Adipocyte (in vitro differentiated cells): Measurements from ENCODE around the gene TNNI3.
"Not testable (repeated sequence)": the region's sequence is repeated elsewhere in the genome, so short reads cannot be mapped to it uniquely, and the experiment has no call there.

ENCODE experiments used
- DNase-seq: peaks from one replicate; pipeline ENCODE4 v3.0.0-alpha.2; 2015; ENCODE audit warnings: low read depth
- H3K27me3 ChIP-seq: replicated peaks from 2 replicates; pipeline ENCODE4 v1.7.0; 2013; ENCODE audit warnings: mild to moderate bottlenecking, low read length, moderate library complexity; ENCODE audit not compliant: control insufficient read depth, insufficient read depth
- H3K36me3 ChIP-seq: 2 replicates; pipeline ENCODE4 v1.7.0; 2013; ENCODE audit warnings: low read length, mild to moderate bottlenecking, moderate library complexity; ENCODE audit not compliant: control insufficient read depth, insufficient read depth, severe bottlenecking
- H3K4me1 ChIP-seq: 2 replicates; pipeline ENCODE4 v1.7.0; 2013; ENCODE audit warnings: mild to moderate bottlenecking, low read length, moderate library complexity; ENCODE audit not compliant: control insufficient read depth, insufficient read depth
- H3K4me3 ChIP-seq: 2 replicates; pipeline ENCODE4 v1.7.0; 2013; ENCODE audit warnings: mild to moderate bottlenecking, low read length, moderate library complexity
- H3K9ac ChIP-seq: 2 replicates; pipeline ENCODE4 v1.7.0; 2013; ENCODE audit warnings: mild to moderate bottlenecking, low read length, moderate library complexity
- H3K9me3 ChIP-seq: 2 replicates; pipeline ENCODE4 v1.7.0; 2013; ENCODE audit warnings: mild to moderate bottlenecking, low read length, moderate library complexity; ENCODE audit not compliant: control insufficient read depth

Gene TNNI3

DNA sequence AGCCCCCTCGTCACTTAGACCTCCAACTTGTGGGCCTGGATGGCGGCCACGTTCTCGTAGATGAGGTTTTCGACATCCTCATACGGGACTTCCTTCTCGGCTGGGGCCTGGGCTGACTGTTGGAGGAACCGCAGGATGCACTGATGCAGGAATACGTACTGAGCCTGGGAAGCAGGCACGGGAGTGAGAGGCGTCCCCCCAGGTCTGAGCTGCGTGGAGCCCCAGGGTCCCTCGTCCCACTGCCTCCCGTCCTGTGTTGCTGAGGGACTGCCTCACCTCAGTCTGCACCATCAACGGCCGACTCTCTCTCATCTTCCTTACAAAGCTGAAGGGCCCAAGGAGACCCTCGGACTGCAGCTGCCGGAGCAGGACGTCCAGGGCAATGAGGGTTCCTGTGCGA lies 24.2 kb upstream of the TNNI3 start:
- Histone ChIP-seq H3K27me3 (peaks cover 2% of the 10 kb centered on the region), H3K4me1 (peaks cover 9% of the 10 kb centered on the region)

DNA sequence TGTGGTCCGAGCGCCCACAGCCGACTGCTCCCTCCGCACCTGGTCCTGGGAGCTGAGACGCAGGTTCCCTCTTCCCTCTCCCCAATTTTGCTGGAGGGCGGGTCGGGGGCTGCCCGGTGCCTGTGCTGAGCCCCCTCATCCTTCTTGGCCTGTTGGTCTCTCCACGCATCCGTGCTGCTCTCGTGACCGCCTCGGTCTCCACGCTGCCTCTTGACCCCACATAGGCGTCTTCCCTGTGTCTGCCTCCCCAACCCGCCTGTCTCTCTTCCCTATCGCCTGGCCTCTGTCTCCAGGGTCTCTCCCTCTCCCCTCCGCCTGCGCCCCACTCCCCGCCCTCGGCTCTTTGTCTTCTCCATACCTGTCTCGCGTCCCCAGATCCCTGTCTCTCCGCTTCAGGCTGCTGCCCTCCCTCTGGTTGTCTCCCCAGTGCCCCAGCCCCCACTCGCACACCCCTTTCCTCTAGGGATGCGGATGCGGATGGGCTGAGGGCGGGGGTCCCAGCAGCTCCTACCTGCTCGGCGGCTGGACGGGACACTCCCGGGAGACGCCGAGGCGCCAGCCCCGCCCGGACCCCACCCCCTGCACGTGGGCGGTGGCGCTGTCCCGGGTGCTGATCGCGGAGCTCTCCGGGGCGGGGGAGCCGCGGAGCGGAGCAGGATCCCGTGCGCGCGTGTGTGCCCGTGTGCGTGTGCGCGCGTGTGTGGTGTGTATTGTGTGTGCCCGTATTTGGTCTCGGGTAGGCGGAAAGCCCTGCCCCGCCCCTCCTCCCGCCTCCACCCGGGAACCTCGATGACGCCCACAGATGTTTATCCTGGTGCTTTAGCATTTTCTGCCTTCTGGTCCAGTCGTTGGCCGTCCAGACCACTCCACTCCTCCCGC lies 22.3 kb upstream of the TNNI3 start, which contains the start of gene SYT5:
Gene SYT5, minus strand, starts transcription at position 684 of the 879 bp plus-strand sequence. CDS start 1,248 bp downstream, outside the sequence.
- peak within 1 kb of the TSS; percentile 76 for H3K4me3 ChIP-seq
- peak; percentile 65 for DNase-seq

More for the DNA sequence above, 24.2 kb upstream of the TNNI3 start:
- no peak for DNase-seq
- Histone ChIP-seq H3K9me3 (no peaks in the 10 kb centered on the region), H3K9ac (no peak overlapping the region), H3K4me3 (no peak overlapping the region), H3K36me3 (no peaks in the 10 kb centered on the region)

DNA sequence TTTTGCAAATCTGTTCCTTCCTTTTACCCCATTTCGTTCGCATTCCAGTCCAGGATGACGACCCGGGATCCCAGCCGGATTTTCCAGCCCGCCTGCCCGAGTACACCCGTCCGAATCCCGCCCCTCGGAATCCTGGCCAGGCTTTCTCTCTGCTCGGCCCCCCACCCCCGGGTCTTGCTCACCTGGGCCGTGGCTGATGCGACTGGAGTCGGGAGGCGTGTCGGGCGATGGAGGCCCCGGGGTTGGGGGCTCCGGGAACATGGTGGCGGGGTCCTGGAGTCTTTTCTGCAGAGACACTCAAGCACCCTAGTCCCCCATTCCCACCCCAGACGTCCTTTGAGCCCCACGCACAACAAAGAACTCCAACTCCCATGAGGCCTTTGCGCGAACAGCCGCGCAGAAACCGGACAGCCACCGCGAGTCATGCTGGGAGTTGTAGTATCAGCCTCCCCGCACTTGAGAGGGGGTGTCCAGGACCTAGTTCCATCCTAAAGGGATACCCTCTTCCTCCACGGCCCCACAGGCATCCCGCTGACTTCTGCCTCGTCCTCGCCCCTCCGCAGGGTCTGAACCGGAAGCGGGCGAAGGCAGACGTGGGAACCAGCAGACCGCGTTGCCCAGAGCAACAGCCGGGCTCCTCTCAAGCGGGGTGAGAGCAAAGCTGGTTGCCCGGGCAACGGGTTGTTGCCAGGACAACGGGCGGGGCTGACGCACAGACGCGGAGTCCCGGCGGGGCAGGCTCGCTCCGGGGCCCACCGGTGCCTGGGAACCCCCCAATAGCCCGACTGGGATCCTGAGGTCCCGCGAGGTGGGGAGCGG lies 21.5 kb upstream of the TNNI3 start:
- no peaks in the 10 kb centered on the region for H3K36me3 ChIP-seq
- H3K9ac ChIP-seq: no peak overlapping the region
- peaks cover 2% of the 10 kb centered on the region for H3K27me3 ChIP-seq
- peak overlapping the region; percentile 76 for H3K4me3 ChIP-seq
- DNase-seq: peak; percentile 76
- peaks cover 9% of the 10 kb centered on the region for H3K4me1 ChIP-seq
- H3K9me3 ChIP-seq: no peaks in the 10 kb centered on the region

More for the DNA sequence above, 22.3 kb upstream of the TNNI3 start, which contains the start of gene SYT5:
- no peaks in the 10 kb centered on the region for H3K36me3 ChIP-seq
- H3K27me3 ChIP-seq: peaks cover 2% of the 10 kb centered on the region
- H3K9me3 ChIP-seq: no peaks in the 10 kb centered on the region
- no peak within 1 kb of the TSS for H3K9ac ChIP-seq
- peaks cover 9% of the 10 kb centered on the region for H3K4me1 ChIP-seq

DNA sequence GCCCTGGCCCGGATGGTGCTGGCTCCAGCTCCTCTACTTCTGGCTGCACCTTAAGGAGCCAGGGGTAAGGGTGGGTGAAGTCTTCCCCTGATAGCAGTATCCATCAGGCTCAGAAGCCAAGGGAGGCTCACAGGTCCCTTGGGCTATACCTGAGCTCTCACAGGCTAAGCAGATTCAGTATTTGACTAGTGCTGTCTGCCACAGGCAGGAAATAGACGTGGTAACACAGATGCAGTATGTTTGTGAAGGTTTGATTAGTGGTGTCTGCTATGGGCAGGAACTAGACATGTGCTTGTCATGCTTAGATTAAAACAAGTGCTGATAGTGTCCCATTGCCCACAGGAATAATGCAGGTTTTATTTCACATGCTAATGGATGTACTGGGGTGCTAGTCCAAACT lies 18.5 kb upstream of the TNNI3 start:
- Histone ChIP-seq H3K9me3 (no peaks in the 10 kb centered on the region), H3K9ac (no peak overlapping the region), H3K4me3 (no peak overlapping the region), H3K36me3 (no peaks in the 10 kb centered on the region), H3K27me3 (no peaks in the 10 kb centered on the region), H3K4me1 (peaks cover 15% of the 10 kb centered on the region)
- no peak for DNase-seq

DNA sequence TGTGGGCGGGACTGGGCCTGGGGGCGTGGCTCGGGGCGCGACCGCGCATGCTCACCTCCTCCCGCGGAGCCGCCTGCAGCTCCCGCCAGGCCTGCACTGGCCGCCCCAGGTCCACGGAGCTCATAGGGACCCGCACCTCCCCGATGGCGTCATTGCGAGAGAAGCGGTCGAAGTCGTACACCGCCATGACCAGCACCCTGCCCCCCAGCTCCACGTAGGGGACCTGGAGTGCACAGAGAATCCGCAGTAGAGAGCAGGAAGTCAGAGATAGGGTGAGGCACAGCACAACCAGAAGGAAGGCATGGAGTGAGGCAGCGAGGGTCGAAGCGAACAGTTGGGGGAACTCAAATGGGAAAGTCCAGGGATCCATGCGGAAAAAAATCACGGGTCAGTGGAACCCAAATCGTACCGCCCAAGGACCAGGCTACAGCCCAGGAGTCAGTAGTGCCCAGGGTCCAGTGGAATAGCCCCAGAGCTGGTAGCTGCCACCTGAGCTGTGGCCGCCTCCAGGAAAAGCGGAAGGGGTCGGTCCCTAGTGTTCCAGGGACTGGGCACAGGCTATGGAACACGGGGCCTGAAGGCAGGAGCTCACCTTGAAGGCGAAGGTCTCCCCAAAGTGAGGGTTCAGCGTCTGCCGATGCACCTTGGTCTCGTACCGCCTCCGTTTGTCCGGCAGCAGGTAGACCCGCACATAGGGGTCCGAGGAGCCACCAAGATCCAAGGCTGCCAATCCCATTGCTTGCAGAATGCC lies 17.8 kb upstream of the TNNI3 start:
- Histone ChIP-seq H3K27me3 (no peaks in the 10 kb centered on the region), H3K36me3 (no peaks in the 10 kb centered on the region), H3K4me3 (no peak overlapping the region), H3K9me3 (no peaks in the 10 kb centered on the region), H3K4me1 (peaks cover 15% of the 10 kb centered on the region), H3K9ac (no peak overlapping the region)
- no peak for DNase-seq

DNA sequence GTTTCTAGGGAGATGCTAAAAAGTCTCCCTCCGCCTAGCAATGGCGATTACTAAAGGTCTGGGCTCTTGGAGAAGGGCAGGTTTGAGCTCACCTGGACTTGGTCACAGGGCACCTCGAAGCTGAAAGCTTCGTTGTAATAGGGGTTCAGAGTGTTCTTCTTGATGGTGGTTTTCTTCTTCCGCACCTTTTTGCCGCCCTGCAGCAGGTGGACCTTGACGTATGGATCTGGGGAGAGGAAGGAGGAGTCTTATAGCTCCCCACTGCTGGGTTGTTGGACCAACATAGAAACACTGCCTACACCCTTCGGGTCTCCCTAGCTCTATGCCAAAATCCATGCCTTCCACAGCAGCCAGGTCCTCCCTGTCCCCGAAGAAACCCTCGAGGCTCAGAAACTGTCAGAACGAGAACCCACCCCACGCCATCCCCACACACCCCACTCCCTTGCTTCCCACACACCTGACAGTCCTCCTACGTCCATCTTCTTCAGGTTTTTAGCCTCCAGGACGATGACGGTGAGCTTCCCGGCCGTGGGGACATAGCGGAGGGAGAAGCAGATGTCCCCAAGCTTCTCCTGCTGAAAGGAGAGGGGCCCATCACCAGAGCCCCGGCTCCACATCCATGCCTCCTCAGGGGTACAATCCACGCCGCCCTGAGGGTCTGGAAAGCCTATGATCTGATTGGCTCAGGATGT lies 17.0 kb upstream of the TNNI3 start:
- no peak for DNase-seq
- H3K4me1 ChIP-seq: peaks cover 12% of the 10 kb centered on the region
- no peaks in the 10 kb centered on the region for H3K9me3 ChIP-seq
- H3K4me3 ChIP-seq: no peak overlapping the region
- H3K36me3 ChIP-seq: no peaks in the 10 kb centered on the region
- H3K27me3 ChIP-seq: no peaks in the 10 kb centered on the region
- H3K9ac ChIP-seq: no peak overlapping the region

DNA sequence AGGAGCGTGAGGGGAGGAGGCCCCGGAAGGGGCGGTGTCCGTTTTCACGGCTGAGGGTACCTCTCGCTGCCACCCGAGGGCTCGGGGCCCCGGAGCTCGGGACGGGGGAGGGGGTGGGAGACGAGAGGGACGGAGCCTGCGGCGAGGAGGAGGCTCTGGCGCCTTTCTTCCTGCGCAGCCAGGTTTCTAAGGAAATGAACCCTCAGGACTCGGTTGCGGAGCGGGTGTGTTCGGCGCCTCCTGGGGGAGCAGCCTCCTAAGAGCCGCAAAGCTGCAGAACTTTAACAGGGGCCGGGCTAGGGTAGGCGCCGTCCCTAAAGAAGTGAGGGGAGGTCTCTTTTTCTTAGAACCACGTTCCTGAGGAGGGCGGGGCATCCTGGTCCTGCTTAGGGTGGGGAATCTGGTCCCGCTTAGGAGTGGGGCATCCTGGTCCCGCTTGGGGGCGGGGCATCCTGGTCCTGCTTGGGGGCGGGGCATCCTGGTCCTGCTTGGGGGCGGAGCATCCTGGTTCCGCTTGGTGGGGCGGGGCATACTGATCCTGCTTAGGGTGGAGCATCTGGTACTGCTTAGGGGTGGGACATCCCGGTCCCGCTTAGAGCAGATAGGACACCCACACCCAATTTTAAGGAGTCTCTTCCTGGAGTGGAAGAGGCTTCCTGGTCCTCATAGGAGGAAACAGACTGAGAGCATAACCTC lies 16.3 kb upstream of the TNNI3 start:
- Histone ChIP-seq H3K4me1 (peaks cover 6% of the 10 kb centered on the region), H3K27me3 (peaks cover 5% of the 10 kb centered on the region), H3K9ac (peak overlapping the region; percentile 80), H3K4me3 (peak overlapping the region; percentile 83), H3K9me3 (no peaks in the 10 kb centered on the region), H3K36me3 (no peaks in the 10 kb centered on the region)
- peak; percentile 62 for DNase-seq

GRCh38 chr19:55173186-55173713 lies 15.7 kb upstream of the TNNI3 start:
- Histone ChIP-seq H3K36me3 (no peaks in the 10 kb centered on the region), H3K27me3 (peaks cover 5% of the 10 kb centered on the region), H3K4me3 (peak overlapping the region; percentile 83), H3K9me3 (no peaks in the 10 kb centered on the region), H3K4me1 (peaks cover 6% of the 10 kb centered on the region), H3K9ac (peak overlapping the region; percentile 80)
- DNase-seq: no peak

GRCh38 chr19:55172741-55173140 lies 15.2 kb upstream of the TNNI3 start:
- H3K27me3 ChIP-seq: peaks cover 7% of the 10 kb centered on the region
- H3K4me1 ChIP-seq: peaks cover 6% of the 10 kb centered on the region
- no peaks in the 10 kb centered on the region for H3K36me3 ChIP-seq
- DNase-seq: no peak
- H3K4me3 ChIP-seq: peak overlapping the region; percentile 83
- H3K9ac ChIP-seq: peak overlapping the region; percentile 80
- H3K9me3 ChIP-seq: no peaks in the 10 kb centered on the region

DNA sequence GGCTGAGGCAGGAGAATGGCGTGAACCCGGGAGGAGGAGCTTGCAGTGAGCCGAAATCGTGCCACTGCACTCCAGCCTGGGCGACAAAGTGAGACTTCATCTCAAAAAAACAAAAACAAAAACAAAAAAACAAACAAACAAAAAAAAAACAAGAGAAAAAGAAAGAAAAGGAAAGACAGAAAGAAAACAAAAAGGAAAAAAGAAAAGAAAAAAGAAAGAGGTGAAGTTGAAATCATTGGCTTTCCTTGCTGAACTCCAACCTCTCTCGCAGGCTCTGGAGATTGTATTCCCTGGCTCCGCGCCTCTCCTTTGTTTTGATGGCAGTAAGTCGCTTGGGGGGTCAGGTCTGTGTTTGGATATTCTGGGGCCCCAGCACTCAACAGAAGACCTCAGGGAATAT lies 14.8 kb upstream of the TNNI3 start:
- H3K4me3 ChIP-seq: peak overlapping the region; percentile 83
- not testable (repeated sequence) for H3K27me3 ChIP-seq, DNase-seq, H3K9me3 ChIP-seq, H3K36me3 ChIP-seq, H3K4me1 ChIP-seq
- H3K9ac ChIP-seq: peak overlapping the region; percentile 80
